T-helper 9 cell (primary cell): ENCODE results near the gene INHA.
A peak's percentile ranks its signal among the peaks of the same experiment; 100 is the strongest.

Experiments
- DNase-seq: peaks from one replicate; pipeline ENCODE4 v3.0.0-alpha.2; 2020
- total RNA-seq, 2 donors: gene quantifications; one replicate each; lab custom pipeline; 2026; lab: John Stamatoyannopoulos, UW

The INHA gene, protein sequence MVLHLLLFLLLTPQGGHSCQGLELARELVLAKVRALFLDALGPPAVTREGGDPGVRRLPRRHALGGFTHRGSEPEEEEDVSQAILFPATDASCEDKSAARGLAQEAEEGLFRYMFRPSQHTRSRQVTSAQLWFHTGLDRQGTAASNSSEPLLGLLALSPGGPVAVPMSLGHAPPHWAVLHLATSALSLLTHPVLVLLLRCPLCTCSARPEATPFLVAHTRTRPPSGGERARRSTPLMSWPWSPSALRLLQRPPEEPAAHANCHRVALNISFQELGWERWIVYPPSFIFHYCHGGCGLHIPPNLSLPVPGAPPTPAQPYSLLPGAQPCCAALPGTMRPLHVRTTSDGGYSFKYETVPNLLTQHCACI
- 0 reads per million in 2 donors for total RNA-seq

DNA sequence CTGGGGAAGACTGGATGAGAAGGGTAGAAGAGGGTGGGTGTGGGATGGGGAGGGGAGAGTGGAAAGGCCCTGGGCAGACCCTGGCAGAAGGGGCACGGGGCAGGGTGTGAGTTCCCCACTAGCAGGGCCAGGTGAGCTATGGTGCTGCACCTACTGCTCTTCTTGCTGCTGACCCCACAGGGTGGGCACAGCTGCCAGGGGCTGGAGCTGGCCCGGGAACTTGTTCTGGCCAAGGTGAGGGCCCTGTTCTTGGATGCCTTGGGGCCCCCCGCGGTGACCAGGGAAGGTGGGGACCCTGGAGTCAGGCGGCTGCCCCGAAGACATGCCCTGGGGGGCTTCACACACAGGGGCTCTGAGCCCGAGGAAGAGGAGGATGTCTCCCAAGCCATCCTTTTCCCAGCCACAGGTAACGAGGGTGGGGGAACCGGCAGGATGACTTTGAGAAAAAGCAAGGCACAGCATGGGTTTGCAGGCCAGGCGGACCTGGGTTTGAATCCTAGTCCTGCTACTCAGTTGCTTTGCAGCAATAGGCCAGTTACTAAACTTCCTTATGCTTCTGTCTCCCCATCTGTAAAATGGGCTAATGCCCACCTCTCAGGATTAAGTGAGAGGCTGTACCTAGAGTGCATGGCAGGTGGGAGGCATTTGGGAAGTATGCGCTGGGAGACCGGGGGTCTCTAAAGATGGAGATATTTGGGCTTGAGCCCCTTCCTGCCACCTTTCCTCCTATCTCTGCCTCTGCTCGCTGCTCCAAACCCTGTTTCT is at the start of gene INHA:
Gene INHA, plus strand, starts transcription at position 74 of the 765 bp plus-strand sequence. Its CDS starts 65 bp downstream, at position 139.
- no peak for DNase-seq

DNA sequence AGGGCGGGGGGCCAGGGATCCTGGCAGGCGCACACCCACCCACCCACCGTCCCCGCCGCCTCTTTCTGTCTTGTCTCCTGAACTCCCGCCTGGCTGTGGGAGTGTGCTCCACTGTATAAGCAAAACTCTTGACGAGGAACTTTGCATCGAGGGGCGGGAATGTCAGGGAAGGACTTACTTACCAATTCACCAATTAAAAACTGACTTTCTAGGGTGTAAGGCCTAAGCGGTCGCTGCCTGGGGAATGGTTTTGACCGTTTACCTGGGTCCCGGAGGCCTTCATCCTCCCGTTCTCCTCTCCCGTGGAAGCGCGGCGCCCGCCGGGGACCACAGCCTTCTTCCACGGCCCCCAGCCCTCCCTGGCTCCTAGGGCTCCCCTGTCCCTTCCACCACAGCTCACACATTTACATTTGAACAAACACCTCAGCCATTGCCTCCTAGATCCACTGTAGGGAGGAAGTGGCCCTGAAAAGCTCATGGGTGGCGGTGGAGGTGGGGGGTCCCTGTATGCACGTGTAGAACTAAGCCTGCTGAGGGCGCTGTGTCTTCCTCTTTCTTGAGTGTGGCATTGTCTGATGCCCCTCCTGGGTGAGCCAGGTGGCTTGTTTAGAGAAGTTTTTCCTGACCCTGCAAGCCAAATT is 49.0 kb upstream of the INHA start:
- no peak for DNase-seq

DNA sequence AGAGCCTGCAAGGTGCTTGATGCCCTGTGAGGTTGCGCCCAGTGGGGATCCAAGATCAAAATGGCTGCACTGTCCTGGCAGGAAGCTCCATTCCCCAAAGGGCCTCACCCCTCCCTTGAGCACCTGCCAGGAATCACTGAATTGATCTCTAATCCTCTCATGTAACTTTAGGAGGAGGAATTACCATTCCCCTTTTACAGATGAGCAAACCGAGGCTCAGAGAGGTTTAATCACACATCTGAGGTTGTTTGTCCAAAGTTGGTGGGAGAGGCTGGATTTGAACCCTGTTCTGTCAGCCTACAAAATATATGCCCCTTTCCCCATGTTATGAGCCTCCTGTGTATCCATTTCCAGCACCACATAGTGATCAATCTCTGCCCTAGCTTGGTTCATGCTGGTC is 47.3 kb upstream of the INHA start:
- no peak for DNase-seq

DNA sequence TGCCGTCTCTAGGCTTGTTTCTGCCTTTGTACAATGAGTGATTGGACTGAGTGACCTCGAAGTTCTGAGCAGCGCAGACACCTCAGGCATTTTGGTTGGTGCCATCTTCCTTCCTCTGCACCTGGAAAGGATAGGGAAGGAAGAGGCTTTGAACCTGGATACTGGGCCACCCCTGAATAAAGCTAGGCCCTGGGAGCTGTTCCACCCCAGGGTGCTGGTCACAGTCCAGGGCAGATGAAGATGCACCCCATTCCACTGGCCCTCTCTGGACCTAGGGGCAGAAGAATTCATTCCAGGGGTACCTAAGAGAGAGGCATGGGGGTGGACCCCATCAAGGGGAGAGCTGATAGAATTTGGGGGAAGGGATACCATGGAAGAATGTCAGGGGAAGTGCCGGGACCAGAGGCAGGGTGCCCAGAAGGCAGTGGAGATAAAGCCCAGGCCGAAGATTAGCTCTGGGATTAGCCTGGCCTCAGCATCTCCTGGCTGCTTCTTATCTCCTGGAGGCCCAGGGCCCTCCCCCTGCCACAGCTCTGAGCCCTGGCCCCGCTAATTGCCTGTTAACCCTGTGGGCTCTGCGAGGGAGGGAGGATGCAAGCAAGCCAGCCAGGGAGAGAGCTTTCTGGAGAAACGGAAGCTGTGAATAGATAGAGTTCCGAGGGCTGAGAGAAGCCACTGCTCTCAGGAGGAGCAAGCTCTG is 46.4 kb upstream of the INHA start:
- DNase-seq: no peak

DNA sequence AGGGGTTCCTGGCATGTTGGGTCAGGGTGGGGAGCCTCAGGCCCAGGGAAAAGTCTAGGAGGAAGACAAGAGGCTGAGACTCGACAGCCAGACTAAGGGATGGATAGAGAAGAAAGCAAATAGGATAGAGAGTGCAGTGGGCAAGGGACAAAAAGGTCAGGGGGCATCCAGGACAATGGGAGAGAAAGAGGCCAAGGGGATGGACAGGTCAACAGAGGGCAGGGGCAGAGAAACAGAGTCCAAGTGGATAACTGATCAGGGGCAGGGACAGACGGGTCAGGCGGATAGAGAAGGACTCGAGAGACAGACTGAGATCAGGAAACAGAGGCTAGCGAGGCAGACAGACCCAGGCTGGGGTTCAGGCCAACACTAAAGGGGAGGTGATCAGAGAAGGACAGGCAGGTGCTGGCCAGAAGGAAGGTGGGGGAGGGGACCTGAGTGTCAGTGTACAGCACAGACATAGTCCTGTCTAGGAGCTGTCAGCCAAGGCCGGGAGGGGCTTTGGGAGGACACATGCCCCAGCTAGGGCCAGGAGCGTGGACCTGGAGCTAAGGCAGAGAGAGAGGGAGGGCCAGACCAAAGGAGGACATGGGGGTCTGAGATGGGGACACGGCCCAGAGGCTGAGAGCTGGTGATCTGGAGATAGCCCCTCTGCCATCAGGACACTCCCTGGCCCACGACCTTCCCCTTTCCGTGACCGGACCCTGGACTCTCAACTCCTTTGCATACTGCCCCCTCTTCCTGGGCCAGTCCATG is 45.6 kb upstream of the INHA start:
- DNase-seq: no peak

DNA sequence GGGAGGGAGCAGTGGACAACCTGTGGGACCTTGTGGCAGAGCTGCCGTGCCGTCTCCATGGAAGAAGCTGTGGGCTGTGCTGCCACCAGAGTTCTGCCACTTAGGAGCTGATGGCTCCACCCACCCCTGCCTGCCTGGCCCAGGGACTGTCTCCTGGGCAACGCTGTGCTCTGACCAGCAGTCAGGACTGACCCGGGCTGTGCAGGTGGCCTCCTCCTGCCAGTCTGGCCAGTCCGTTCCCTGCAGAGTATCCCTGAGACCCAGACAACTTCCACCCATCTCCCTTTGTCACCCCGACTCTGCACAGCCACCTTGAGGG is 45.1 kb upstream of the INHA start:
- DNase-seq: no peak

DNA sequence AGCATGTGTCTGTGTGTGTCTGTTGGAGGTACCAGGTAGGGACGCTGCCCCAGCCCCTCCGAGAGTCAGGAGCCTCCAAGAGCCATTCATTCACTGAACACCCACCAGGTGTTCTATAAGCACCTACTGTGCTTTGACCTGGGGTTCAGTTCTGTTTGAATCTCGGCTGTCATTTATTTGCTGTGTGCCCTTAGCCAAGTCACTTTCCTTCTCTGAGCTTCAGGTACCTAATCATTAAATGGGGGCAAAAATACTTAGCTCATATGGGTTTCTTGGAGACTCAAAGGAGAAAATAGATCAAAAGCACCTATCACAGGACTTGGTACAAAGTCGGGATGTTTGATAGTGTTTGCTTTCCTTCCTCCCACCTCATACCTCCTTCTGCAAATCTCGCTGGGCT is 44.6 kb upstream of the INHA start:
- DNase-seq: no peak

DNA sequence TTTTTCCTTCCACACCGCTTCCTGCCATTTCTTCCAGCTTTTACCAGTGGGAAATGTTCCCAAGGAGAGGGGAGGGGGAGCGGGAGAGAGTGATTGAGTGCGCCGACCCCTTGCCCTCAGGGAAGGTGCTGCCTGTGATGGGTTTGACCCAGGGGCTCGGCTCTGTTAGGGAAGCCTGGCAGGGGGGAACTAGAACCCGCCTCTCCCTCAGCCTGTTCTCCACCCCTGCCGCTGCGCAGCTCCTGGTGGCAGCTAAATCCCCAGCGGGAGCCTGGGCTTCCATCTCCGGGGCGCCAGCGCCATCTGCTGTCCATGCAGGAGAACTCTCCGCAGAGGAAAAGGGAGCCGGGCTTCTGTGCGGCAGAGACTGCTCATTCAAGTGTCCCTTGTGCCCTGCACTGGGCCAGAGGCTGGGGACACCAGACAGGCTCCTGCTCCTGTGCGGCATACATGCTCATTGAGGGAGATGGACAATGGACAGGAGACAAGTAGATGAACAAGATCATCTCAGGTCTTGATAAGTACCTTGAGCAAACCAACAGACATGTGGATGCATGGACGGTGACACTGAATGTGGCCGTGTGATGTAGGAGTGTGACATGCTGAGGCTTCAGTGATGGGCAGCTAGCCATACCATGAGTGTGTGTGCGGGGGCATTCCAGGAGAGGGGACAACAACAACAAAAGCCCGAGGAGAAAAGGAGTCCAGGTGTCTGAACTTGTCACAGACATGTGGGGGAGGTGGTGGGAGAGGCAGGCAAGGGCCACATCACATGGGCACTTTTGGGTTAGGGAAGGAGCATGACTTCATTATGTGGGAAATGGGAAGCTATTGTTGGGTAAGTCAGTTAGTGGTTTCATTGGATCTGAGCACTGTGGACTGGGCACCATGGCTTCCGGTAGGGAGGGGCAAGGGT is 41.8 kb upstream of the INHA start:
- peak; percentile 86 for DNase-seq

DNA sequence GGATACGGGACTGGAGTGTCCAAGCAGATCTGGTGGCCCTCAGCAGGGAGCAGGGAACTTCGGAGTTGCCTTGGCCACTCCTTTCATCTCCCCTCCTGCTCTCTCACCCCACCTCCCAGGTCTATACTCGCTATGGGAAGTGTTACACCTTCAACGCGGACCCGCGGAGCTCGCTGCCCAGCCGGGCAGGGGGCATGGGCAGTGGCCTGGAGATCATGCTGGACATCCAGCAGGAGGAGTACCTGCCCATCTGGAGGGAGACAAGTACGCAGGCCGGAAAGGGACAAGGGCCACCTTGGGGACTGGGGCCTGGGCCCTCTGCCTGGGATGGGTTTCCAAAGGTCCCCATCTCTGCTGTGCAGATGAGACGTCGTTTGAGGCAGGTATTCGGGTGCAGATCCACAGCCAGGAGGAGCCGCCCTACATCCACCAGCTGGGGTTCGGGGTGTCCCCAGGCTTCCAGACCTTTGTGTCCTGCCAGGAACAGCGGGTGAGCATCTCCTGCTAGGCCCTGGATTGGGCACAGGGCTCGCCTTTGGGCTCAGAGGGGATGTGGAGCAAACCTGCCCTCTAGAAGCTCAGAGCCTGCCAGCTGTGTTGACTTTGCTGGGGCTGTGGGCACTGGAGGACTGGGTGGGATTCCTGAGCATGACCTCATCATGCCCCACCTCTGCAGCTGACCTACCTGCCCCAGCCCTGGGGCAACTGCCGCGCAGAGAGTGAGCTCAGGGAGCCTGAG is 40.3 kb upstream of the INHA start:
- no peak for DNase-seq

DNA sequence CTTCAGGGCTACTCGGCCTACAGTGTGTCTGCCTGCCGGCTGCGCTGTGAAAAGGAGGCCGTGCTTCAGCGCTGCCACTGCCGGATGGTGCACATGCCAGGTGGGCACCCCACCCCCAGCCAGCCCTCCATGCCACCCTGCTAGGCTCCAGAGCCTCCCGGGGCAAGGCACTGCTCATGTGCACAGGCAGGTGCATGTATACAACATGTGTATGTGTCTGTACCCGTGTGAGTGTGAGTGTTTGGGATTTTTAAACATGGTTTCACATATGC is 39.8 kb upstream of the INHA start:
- DNase-seq: no peak

DNA sequence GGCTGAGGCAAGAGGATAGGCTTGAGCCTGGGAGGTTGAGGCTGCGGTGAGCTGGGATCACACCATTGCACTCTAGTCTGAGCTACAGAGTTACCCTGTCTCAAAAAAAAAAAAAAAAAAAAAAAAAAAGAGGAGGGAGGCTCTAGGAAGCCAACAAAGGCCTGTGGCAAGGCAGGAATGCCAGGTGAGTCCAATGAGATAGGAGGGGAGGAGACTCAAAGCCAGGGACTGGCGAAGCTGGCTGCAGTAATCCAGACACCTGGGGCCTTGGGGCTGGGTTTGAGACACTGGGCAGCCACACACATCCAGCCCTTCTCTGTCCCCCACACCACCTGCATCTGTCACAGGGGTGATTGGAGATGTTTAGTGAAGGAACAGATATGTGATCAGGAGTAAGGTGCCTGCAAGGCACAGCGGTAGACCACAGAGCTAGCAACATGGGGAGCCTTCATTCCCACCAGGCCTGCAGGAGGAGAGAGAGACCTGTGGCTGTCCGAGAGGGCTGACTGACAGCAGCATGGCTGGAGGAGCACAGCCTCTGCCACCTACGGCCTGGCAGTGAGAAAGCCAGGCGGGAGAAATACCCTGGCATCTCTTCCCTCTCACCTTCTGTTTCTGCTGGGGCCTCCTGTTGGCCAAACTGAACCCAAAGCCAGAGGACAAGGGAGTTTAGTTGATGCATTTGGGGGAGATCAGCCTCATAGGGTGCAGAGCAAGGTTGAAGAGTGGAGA is 38.0 kb upstream of the INHA start:
- DNase-seq: no peak

DNA sequence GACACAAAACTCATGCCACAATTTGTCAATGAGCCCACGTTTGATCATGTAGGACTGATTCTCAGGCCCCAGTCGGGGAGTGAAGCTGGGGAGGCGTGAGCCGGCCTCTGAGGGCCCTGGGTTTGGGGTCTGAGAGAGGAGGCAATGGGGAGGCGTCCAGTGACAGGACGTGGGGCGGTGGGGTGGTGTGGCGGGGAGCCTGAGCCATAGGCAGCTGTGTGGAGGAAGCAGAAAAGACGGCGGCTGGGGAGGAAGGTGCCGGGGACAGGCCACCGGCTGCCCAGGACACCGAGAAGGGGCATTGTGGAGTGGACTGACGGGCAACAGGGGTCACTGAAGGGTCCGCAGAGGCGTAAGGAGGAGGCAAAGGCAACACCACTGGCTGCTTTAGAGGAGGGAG is 35.7 kb upstream of the INHA start:
- DNase-seq: no peak

DNA sequence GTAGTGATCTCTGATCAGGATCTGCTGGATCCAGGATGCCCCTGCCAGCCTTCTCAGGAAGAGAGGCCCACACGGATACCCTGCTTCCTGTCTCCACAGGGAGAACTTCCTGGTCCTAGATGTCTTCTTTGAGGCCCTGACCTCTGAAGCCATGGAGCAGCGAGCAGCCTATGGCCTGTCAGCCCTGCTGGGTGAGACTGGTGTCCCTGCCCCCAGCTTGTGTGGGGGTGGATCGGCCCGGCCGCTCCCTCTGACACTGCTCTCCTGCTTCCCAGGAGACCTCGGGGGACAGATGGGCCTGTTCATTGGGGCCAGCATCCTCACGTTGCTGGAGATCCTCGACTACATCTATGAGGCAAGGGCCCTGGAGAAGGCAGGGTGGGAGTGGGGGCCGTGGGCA is 35.1 kb upstream of the INHA start:
- DNase-seq: no peak

DNA sequence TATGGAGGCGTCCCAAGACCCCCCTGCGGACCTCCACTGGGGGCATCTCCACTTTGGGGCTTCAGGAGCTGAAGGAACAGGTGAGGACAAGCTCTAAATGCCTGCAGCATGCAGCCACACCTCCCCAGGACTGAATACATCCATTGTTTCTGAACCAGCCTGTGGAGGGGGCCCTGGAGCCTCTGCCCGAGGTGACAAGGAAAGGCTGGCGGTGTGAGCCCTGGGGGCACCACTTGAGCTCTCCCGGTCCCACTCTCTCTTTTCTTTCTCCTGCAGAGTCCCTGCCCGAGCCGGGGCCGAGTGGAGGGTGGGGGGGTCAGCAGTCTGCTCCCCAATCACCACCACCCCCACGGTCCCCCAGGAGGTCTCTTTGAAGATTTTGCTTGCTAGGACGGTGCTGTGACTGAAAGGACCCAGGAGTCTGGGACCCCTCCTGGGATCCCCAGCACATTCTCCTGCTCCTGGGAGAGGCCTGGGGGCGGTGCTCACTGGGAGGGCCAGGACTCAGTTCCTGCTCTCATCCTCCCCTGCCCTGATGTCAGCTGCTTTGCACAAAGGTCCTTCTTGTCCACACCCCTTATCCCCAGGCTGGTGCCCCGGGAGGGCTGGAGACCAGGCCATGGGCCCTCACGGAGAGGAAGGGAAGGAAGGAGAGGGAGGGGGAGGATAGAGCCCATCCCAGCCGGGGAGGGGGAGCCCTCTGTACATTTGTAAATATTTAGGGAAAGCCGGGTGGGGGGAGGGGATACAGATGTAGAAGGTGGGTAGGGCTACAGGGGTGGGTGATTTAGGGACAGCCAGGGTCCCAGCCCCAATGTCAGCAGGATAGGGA is 34.2 kb upstream of the INHA start:
- no peak for DNase-seq

DNA sequence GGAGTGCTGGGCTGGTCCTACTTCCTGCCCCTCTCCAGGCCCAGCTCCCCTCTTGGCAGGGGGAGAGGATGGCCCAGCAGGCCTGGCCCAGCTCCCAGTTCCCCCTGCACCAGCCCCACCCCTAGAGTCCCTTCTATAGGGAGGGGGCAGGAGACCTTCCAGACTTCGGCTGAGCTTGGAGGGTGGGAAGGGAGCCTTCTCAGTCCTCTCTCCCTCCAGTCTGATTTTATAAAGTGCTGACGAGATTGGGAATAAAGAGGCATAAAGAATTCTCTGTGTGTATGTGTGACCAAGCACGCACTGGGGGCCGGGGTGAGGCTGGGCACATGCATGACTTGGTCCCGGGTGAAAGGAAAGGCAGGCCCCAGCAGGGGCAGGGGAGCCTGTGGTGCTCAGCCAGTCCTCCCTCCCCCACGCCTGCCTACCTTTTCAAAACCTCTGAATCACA is 33.6 kb upstream of the INHA start:
- DNase-seq: no peak

DNA sequence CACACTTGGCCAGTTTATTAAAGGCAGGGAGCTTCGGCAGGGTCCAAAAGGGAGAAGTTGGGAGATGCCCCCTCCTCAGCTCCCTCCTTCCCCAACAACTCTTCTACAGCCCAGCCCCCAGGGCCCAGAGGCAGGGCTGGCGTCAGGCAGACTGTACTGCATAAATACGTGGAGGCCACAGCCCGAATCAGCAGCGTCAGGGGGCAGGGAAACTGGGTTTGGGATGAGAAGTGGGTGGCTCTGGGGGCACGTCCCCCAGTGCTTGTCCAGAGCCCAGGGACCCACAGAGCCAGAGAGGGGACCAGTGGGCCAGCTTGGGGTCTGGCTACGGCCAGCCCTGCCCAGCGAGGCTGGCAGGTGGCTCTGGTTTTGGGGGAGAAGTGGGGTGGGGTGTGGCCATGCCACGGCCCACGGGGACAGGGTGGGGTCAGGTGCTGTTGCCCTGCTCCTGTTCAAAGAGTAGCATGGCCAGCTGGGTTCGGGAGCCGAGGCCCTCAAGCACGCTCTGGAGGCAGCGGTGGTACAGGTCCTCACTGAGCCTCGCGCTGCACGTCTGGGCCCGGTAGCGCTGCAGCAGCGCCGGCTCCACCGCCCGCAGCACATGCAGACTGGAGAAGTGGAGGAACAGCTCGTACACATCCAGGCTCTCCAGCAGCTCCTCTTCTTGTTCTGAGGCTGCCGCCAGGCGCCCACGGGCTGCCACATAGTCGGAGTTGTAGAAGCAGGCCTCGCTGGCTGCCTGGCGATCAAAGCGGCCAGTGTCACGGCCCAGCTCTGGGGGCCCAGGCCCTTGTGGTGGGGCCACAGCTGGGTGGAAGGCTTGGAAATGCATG is 32.9 kb upstream of the INHA start:
- DNase-seq: no peak

DNA sequence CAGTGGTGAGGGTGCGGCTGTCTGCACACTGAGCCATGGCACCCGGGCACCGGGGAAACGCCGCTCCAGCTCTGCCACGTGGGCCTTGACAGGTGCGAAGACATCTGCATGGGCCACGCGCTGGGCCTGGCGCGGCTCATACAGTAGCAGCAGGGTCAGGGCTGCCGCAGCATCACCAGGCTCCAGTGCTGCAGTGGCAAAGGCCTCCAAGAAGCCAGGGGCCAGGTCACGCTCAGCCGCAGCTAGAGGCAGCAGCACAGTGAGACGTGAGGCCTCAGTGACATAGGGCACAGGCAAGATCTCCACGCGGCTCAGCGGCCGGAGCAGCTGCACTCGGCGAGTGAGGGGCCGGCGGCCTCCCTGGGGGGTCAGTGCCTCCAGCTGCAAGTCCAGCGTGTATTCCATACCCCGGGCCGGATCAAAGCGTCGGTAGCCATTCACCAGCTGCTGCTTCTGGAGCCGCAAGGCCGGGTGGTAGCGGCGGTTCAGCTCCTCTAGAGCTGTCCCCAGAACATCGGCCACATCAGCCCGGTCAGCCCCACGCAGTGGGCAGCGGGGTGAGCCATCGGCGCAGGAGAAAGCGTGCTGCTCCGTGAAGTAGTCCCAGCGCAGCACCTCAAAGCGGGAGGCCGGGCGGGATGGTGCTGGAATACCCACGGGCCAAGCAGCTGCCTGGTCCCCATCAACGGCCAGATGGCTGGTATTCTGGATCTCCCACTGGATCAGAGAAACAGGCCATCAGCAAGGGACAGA is 32.0 kb upstream of the INHA start:
- DNase-seq: no peak
